ENCODE results near the gene CWC27. TPM values are rescaled to one million over a fixed set of nuclear protein-coding genes. Genes with fewer than 3 reads are reported as not detected.
A peak's percentile ranks its signal among the peaks of the same experiment; 100 is the strongest.

Gene CWC27
- total RNA-seq, 1 donor from 2014 or later: 23.3 TPM

- H3K27me3 Mint-ChIP-seq (ENCODE audit: unreplicated experiment): no peaks in the 10 kb centered on the region
- peak; percentile 72 for DNase-seq
- no peaks in the 10 kb centered on the region for H3K9me3 Mint-ChIP-seq (ENCODE audit: unreplicated experiment)
- TF ChIP-seq, protein P1, sequence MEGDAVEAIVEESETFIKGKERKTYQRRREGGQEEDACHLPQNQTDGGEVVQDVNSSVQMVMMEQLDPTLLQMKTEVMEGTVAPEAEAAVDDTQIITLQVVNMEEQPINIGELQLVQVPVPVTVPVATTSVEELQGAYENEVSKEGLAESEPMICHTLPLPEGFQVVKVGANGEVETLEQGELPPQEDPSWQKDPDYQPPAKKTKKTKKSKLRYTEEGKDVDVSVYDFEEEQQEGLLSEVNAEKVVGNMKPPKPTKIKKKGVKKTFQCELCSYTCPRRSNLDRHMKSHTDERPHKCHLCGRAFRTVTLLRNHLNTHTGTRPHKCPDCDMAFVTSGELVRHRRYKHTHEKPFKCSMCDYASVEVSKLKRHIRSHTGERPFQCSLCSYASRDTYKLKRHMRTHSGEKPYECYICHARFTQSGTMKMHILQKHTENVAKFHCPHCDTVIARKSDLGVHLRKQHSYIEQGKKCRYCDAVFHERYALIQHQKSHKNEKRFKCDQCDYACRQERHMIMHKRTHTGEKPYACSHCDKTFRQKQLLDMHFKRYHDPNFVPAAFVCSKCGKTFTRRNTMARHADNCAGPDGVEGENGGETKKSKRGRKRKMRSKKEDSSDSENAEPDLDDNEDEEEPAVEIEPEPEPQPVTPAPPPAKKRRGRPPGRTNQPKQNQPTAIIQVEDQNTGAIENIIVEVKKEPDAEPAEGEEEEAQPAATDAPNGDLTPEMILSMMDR (IDR thresholded peaks at IDR 0.05; ENCODE audit: partially characterized antibody, unreplicated experiment): peak; percentile 86
- H3K36me3 Mint-ChIP-seq (ENCODE audit: unreplicated experiment): no peaks in the 10 kb centered on the region
- no peaks in the 10 kb centered on the region for H3K4me1 Mint-ChIP-seq (ENCODE audit: low read depth, unreplicated experiment)
- H3K4me3 Mint-ChIP-seq (ENCODE audit: unreplicated experiment): no peak overlapping the region
- no peak overlapping the region for H3K27ac Mint-ChIP-seq (ENCODE audit: unreplicated experiment)
Observed at GRCh38 chr5:64784451-64785025, 15.8 kb downstream of the CWC27 start.

GRCh38 chr5:64786372-64786771 lies 17.6 kb downstream of the CWC27 start:
- TF ChIP-seq, protein P1 (IDR thresholded peaks at IDR 0.05; ENCODE audit: partially characterized antibody, unreplicated experiment): no peak
- H3K4me3 Mint-ChIP-seq (ENCODE audit: unreplicated experiment): no peak overlapping the region
- H3K9me3 Mint-ChIP-seq (ENCODE audit: unreplicated experiment): no peaks in the 10 kb centered on the region
- H3K36me3 Mint-ChIP-seq (ENCODE audit: unreplicated experiment): no peaks in the 10 kb centered on the region
- H3K27ac Mint-ChIP-seq (ENCODE audit: unreplicated experiment): no peak overlapping the region
- no peaks in the 10 kb centered on the region for H3K27me3 Mint-ChIP-seq (ENCODE audit: unreplicated experiment)
- no peak for DNase-seq
- H3K4me1 Mint-ChIP-seq (ENCODE audit: low read depth, unreplicated experiment): no peaks in the 10 kb centered on the region

DNA sequence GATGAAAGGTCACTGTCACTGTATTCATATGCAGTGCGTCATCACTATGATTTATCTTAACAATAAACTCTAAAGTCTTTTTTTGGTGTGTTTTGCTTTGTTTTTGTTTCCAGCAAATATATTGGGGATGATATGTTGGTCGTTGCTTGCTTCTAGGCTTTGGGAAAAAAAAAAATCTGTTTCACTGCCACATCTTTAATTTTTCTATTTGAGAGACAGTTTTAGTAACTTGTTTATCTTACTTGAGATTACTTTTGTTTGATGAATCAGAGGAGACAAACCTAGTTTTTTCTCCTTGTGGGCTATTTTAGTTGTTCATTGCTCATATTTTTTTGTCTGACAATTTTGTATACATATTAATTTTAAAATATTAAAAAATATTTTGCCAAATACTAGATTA lies 19.4 kb downstream of the CWC27 start:
- TF ChIP-seq, protein P1 (IDR thresholded peaks at IDR 0.05; ENCODE audit: partially characterized antibody, unreplicated experiment): no peak
- Mint-ChIP-seq H3K4me1 (ENCODE audit: low read depth, unreplicated experiment) (no peaks in the 10 kb centered on the region), H3K36me3 (ENCODE audit: unreplicated experiment) (no peaks in the 10 kb centered on the region), H3K27me3 (ENCODE audit: unreplicated experiment) (no peaks in the 10 kb centered on the region), H3K27ac (ENCODE audit: unreplicated experiment) (no peak overlapping the region), H3K9me3 (ENCODE audit: unreplicated experiment) (no peaks in the 10 kb centered on the region), H3K4me3 (ENCODE audit: unreplicated experiment) (no peak overlapping the region)
- DNase-seq: no peak

GRCh38 chr5:64789457-64789856 lies 20.7 kb downstream of the CWC27 start:
- H3K27me3 Mint-ChIP-seq (ENCODE audit: unreplicated experiment): no peaks in the 10 kb centered on the region
- no peaks in the 10 kb centered on the region for H3K9me3 Mint-ChIP-seq (ENCODE audit: unreplicated experiment)
- no peaks in the 10 kb centered on the region for H3K36me3 Mint-ChIP-seq (ENCODE audit: unreplicated experiment)
- TF ChIP-seq, protein P1 (IDR thresholded peaks at IDR 0.05; ENCODE audit: partially characterized antibody, unreplicated experiment): no peak
- no peak overlapping the region for H3K27ac Mint-ChIP-seq (ENCODE audit: unreplicated experiment)
- H3K4me1 Mint-ChIP-seq (ENCODE audit: low read depth, unreplicated experiment): no peaks in the 10 kb centered on the region
- H3K4me3 Mint-ChIP-seq (ENCODE audit: unreplicated experiment): no peak overlapping the region
- no peak for DNase-seq

- Mint-ChIP-seq H3K4me3 (ENCODE audit: unreplicated experiment) (no peak overlapping the region), H3K9me3 (ENCODE audit: unreplicated experiment) (no peaks in the 10 kb centered on the region), H3K27me3 (ENCODE audit: unreplicated experiment) (no peaks in the 10 kb centered on the region), H3K27ac (ENCODE audit: unreplicated experiment) (no peak overlapping the region), H3K4me1 (ENCODE audit: low read depth, unreplicated experiment) (no peaks in the 10 kb centered on the region), H3K36me3 (ENCODE audit: unreplicated experiment) (no peaks in the 10 kb centered on the region)
- DNase-seq: no peak
- TF ChIP-seq, protein P1 (IDR thresholded peaks at IDR 0.05; ENCODE audit: partially characterized antibody, unreplicated experiment): no peak
Observed at GRCh38 chr5:64790210-64790609, 21.5 kb downstream of the CWC27 start.
